ENCODE data around the gene NUDT17. TPM values are rescaled to one million over a fixed set of nuclear protein-coding genes. Genes with fewer than 3 reads are reported as not detected.

Gene NUDT17
- total and polyA plus RNA-seq, 9 of the 15 experiments (the other 6 are each of a cell fraction or from before 2014, with no cell fraction given), result 2.1 to 10.0 (median 6.1) TPM

DNA sequence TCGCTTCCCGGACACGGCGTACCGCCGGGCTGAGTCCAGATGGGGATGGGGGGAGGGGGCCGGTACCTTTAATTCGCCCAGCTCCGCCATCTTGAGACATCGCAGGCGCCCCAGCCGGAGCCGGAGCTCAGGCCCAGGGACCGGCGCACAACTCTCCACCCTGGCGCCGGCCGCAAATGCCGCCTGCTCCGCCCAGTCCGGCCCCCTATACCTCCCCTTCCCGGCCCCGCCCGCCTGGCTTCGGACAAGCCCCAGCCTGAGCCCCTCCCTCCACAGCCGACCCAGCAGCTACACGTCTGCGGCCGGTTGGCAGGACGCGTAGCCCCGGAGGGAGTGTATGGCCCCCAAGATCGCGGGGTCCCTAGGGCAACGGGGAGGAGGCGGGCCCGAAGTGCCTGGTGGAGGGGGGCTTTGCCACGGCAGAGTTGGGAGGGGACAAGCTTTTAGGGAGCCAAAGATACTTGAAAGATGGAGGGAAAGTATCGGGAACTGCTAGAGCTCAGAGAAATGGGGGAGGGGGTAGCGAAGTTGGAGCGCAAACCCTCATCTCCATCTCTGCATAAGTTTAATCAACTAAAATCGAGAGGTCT, 13.6 kb downstream of the NUDT17 start, which contains the start of gene PIAS3 (continued):
- TF ChIP-seq, protein P1, sequence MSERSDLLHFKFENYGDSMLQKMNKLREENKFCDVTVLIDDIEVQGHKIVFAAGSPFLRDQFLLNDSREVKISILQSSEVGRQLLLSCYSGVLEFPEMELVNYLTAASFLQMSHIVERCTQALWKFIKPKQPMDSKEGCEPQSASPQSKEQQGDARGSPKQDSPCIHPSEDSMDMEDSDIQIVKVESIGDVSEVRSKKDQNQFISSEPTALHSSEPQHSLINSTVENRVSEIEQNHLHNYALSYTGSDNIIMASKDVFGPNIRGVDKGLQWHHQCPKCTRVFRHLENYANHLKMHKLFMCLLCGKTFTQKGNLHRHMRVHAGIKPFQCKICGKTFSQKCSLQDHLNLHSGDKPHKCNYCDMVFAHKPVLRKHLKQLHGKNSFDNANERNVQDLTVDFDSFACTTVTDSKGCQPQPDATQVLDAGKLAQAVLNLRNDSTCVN (CRISPR knock-in tag; IDR thresholded peaks at IDR 0.05), result no peak
- no peak for TF ChIP-seq ZNF717 (CRISPR knock-in tag; IDR thresholded peaks at IDR 0.05)
- no peak for TF ChIP-seq ESRRB (CRISPR knock-in tag; IDR thresholded peaks at IDR 0.05; ENCODE audit: borderline replicate concordance)
- TF ChIP-seq BCL6 (CRISPR knock-in tag; IDR thresholded peaks at IDR 0.05), result no peak
- TF ChIP-seq KDM1A (IDR thresholded peaks at IDR 0.05), result no peak
- no peak for TF ChIP-seq NFATC3 (IDR thresholded peaks at IDR 0.05)
- no peak for TF ChIP-seq TCF7L2 (IDR thresholded peaks at IDR 0.05; ENCODE audit: low read depth, low read length)
- no peak for TF ChIP-seq OTX1 (CRISPR knock-in tag; IDR thresholded peaks at IDR 0.05)
- TF ChIP-seq HDAC1 (IDR thresholded peaks at IDR 0.05), result peak in 1 of 2 experiments; percentile 21; a peak in 1 of 4 replicates
- TF ChIP-seq, protein P2, sequence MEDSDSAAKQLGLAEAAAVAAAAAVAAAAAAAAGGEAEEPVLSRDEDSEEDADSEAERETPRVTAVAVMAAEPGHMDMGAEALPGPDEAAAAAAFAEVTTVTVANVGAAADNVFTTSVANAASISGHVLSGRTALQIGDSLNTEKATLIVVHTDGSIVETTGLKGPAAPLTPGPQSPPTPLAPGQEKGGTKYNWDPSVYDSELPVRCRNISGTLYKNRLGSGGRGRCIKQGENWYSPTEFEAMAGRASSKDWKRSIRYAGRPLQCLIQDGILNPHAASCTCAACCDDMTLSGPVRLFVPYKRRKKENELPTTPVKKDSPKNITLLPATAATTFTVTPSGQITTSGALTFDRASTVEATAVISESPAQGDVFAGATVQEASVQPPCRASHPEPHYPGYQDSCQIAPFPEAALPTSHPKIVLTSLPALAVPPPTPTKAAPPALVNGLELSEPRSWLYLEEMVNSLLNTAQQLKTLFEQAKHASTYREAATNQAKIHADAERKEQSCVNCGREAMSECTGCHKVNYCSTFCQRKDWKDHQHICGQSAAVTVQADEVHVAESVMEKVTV (CRISPR knock-in tag; IDR thresholded peaks at IDR 0.05), result no peak
- no peak for TF ChIP-seq MAFK (IDR thresholded peaks at IDR 0.05; ENCODE audit: low read length)
- no peak for TF ChIP-seq PHTF2 (CRISPR knock-in tag; IDR thresholded peaks at IDR 0.05)
- TF ChIP-seq GATA2 (CRISPR knock-in tag; IDR thresholded peaks at IDR 0.05), result no peak
- no peak for TF ChIP-seq DPF2 (IDR thresholded peaks at IDR 0.05)
- TF ChIP-seq STAT5A (IDR thresholded peaks at IDR 0.05; ENCODE audit: borderline replicate concordance, low read length), result no peak
- TF ChIP-seq, protein P3, sequence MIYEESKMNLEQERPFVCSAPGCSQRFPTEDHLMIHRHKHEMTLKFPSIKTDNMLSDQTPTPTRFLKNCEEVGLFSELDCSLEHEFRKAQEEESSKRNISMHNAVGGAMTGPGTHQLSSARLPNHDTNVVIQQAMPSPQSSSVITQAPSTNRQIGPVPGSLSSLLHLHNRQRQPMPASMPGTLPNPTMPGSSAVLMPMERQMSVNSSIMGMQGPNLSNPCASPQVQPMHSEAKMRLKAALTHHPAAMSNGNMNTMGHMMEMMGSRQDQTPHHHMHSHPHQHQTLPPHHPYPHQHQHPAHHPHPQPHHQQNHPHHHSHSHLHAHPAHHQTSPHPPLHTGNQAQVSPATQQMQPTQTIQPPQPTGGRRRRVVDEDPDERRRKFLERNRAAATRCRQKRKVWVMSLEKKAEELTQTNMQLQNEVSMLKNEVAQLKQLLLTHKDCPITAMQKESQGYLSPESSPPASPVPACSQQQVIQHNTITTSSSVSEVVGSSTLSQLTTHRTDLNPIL (CRISPR knock-in tag; IDR thresholded peaks at IDR 0.05), result no peak
- peak; percentile 19 for TF ChIP-seq KDM5B (IDR thresholded peaks at IDR 0.05; ENCODE audit: insufficient replicate concordance, low read depth, low read length)
- no peak for TF ChIP-seq HLTF (IDR thresholded peaks at IDR 0.05)
- no peak for TF ChIP-seq ZNF134 (CRISPR knock-in tag; conservative IDR thresholded peaks at IDR 0.05)
- no peak for TF ChIP-seq KLF16 (IDR thresholded peaks at IDR 0.05)
- no peak for TF ChIP-seq DNMT1 (IDR thresholded peaks at IDR 0.05)
- 0 out of 2 replicates have a peak, but pooled peaks have one; percentile 31 for TF ChIP-seq HCFC1 (IDR thresholded peaks at IDR 0.05; ENCODE audit: low read depth, low read length)
- TF ChIP-seq STAT5B (CRISPR knock-in tag; IDR thresholded peaks at IDR 0.05), result no peak
- no peak for TF ChIP-seq SPI1 (IDR thresholded peaks at IDR 0.05; ENCODE audit: borderline replicate concordance, low read depth, low read length)
- TF ChIP-seq HNRNPUL1 (IDR thresholded peaks at IDR 0.05; ENCODE audit: low read length), result no peak
- TF ChIP-seq, protein P4, sequence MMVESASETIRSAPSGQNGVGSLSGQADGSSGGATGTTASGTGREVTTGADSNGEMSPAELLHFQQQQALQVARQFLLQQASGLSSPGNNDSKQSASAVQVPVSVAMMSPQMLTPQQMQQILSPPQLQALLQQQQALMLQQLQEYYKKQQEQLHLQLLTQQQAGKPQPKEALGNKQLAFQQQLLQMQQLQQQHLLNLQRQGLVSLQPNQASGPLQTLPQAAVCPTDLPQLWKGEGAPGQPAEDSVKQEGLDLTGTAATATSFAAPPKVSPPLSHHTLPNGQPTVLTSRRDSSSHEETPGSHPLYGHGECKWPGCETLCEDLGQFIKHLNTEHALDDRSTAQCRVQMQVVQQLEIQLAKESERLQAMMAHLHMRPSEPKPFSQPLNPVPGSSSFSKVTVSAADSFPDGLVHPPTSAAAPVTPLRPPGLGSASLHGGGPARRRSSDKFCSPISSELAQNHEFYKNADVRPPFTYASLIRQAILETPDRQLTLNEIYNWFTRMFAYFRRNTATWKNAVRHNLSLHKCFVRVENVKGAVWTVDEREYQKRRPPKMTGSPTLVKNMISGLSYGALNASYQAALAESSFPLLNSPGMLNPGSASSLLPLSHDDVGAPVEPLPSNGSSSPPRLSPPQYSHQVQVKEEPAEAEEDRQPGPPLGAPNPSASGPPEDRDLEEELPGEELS (CRISPR knock-in tag; IDR thresholded peaks at IDR 0.05; ENCODE audit: borderline replicate concordance), result no peak
